Measurements from ENCODE around the gene SPATA13. TPM values are rescaled to one million over a fixed set of nuclear protein-coding genes. Genes with fewer than 3 reads are reported as not detected.

SPATA13 gene
- total RNA-seq, 6 experiments from 2014 or later = 7.0 to 9.2 (median 8.4) TPM

GRCh38 chr13:24276861-24277260 is 116.3 kb downstream of the SPATA13 start:
- peaks cover 3% of the 10 kb centered on the region; the same call in 1 of the 2 replicates for H3K27me3 Mint-ChIP-seq (ENCODE audit: insufficient read depth)
- peaks cover 3% of the 10 kb centered on the region for H3K4me1 Mint-ChIP-seq (ENCODE audit: low read depth)
- no peak for TF ChIP-seq CTCF (IDR thresholded peaks at IDR 0.05)
- H3K36me3 Mint-ChIP-seq (ENCODE audit: low read depth) = no peaks in the 10 kb centered on the region
- H3K9me3 Mint-ChIP-seq = no peaks in the 10 kb centered on the region
- no peak overlapping the region for H3K4me3 Mint-ChIP-seq
- H3K27ac Mint-ChIP-seq = no peak overlapping the region
- DNase-seq = no peak

GRCh38 chr13:24277761-24278160 is 117.2 kb downstream of the SPATA13 start:
- Mint-ChIP-seq H3K27ac (no peak overlapping the region), H3K4me3 (no peak overlapping the region), H3K4me1 (ENCODE audit: low read depth) (no peaks in the 10 kb centered on the region), H3K27me3 (ENCODE audit: insufficient read depth) (peaks cover 3% of the 10 kb centered on the region; the same call in 1 of the 2 replicates), H3K36me3 (ENCODE audit: low read depth) (no peaks in the 10 kb centered on the region), H3K9me3 (no peaks in the 10 kb centered on the region)
- DNase-seq = no peak
- no peak for TF ChIP-seq CTCF (IDR thresholded peaks at IDR 0.05)

- H3K36me3 Mint-ChIP-seq (ENCODE audit: low read depth) = no peaks in the 10 kb centered on the region
- no peak overlapping the region for H3K4me3 Mint-ChIP-seq
- DNase-seq = no peak
- no peaks in the 10 kb centered on the region for H3K4me1 Mint-ChIP-seq (ENCODE audit: low read depth)
- H3K9me3 Mint-ChIP-seq = no peaks in the 10 kb centered on the region
- TF ChIP-seq CTCF (IDR thresholded peaks at IDR 0.05) = no peak
- peaks cover 3% of the 10 kb centered on the region; the same call in 1 of the 2 replicates for H3K27me3 Mint-ChIP-seq (ENCODE audit: insufficient read depth)
- no peak overlapping the region for H3K27ac Mint-ChIP-seq
These were observed 119.0 kb downstream of the SPATA13 start for GRCh38 chr13:24279327-24280110.

GRCh38 chr13:24280720-24281119 is 120.2 kb downstream of the SPATA13 start:
- no peak for TF ChIP-seq CTCF (IDR thresholded peaks at IDR 0.05)
- no peak overlapping the region for H3K27ac Mint-ChIP-seq
- DNase-seq = no peak
- no peaks in the 10 kb centered on the region; the same call in 1 of the 2 replicates for H3K4me1 Mint-ChIP-seq (ENCODE audit: low read depth)
- H3K4me3 Mint-ChIP-seq = no peak overlapping the region
- H3K36me3 Mint-ChIP-seq (ENCODE audit: low read depth) = no peaks in the 10 kb centered on the region
- peaks cover 3% of the 10 kb centered on the region; the same call in 1 of the 2 replicates for H3K27me3 Mint-ChIP-seq (ENCODE audit: insufficient read depth)
- H3K9me3 Mint-ChIP-seq = no peaks in the 10 kb centered on the region

GRCh38 chr13:24281188-24282008 is 120.9 kb downstream of the SPATA13 start:
- no peak for DNase-seq
- no peak overlapping the region for H3K4me3 Mint-ChIP-seq
- H3K4me1 Mint-ChIP-seq (ENCODE audit: low read depth) = no peaks in the 10 kb centered on the region; the same call in 1 of the 2 replicates
- TF ChIP-seq CTCF (IDR thresholded peaks at IDR 0.05) = no peak
- no peak overlapping the region for H3K27ac Mint-ChIP-seq
- H3K27me3 Mint-ChIP-seq (ENCODE audit: insufficient read depth) = peaks cover 3% of the 10 kb centered on the region; the same call in 1 of the 2 replicates
- H3K9me3 Mint-ChIP-seq = no peaks in the 10 kb centered on the region
- H3K36me3 Mint-ChIP-seq (ENCODE audit: low read depth) = no peaks in the 10 kb centered on the region
